ENCODE results near the gene SMPD4.
"Not testable (repeated sequence)": the region's sequence is repeated elsewhere in the genome, so short reads cannot be mapped to it uniquely, and the experiment has no call there.

DNA sequence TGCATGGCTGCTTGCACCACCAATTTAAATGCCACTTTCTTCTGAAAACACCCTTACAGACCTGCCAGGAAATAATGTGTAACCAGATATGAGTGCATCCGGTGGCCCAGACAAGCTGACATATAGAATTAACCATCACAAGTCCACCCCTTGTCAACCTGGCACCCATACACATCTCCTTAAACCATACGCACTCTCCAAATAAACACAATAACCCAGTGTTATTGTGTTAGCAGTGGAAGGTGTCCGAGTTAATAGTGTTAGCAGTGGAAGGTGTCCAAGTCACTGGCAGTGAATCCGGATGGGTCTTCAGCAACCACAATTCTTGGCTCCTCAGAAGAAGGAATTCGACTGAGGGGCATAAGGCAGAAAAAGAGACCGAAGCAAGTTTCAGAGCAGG is 32.9 kb downstream of the SMPD4 start:
- TF ChIP-seq, protein P1, sequence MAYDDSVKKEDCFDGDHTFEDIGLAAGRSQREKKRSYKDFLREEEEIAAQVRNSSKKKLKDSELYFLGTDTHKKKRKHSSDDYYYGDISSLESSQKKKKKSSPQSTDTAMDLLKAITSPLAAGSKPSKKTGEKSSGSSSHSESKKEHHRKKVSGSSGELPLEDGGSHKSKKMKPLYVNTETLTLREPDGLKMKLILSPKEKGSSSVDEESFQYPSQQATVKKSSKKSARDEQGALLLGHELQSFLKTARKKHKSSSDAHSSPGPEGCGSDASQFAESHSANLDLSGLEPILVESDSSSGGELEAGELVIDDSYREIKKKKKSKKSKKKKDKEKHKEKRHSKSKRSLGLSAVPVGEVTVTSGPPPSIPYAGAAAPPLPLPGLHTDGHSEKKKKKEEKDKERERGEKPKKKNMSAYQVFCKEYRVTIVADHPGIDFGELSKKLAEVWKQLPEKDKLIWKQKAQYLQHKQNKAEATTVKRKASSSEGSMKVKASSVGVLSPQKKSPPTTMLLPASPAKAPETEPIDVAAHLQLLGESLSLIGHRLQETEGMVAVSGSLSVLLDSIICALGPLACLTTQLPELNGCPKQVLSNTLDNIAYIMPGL (CRISPR knock-in tag; IDR thresholded peaks at IDR 0.05): not testable (repeated sequence)
- TF ChIP-seq, protein P2, sequence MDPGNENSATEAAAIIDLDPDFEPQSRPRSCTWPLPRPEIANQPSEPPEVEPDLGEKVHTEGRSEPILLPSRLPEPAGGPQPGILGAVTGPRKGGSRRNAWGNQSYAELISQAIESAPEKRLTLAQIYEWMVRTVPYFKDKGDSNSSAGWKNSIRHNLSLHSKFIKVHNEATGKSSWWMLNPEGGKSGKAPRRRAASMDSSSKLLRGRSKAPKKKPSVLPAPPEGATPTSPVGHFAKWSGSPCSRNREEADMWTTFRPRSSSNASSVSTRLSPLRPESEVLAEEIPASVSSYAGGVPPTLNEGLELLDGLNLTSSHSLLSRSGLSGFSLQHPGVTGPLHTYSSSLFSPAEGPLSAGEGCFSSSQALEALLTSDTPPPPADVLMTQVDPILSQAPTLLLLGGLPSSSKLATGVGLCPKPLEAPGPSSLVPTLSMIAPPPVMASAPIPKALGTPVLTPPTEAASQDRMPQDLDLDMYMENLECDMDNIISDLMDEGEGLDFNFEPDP (CRISPR knock-in tag; IDR thresholded peaks at IDR 0.05): not testable (repeated sequence)
